GM18511 (cell line): ENCODE data around the gene POLRMT.
"Not testable (repeated sequence)": the region's sequence is repeated elsewhere in the genome, so short reads cannot be mapped to it uniquely, and the experiment has no call there.

Experiments
- ATAC-seq: cut with Tn5 transposase; IDR thresholded peaks from one replicate; pipeline ENCODE4 v1.9.1; 2021; ENCODE audit warnings: mild to moderate bottlenecking, moderate library complexity; ENCODE audit not compliant: unreplicated experiment

POLRMT gene

GRCh38 chr19:629515-629914 lies 3.8 kb downstream of the POLRMT start:
- ATAC-seq = not testable (repeated sequence)

DNA sequence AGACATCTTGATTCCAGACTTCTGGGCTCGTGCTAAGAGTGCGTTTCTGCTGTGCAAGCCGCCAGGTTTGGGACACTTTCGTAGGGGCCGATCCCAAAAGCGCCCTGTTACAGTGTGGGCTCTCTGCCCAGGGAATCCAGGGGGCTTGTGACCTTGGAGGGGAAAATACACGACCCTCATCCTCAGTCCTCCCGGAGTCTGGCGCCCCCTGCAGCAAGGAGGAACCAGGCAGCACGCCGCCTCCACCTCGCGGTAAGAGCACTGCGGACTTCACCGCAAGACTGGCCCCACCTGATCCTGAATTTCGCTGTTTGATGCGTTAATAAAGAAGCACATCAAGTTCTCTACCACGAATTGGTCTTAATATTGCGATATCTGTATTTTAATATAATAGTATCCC lies 5.2 kb downstream of the POLRMT start:
- ATAC-seq = no peak

DNA sequence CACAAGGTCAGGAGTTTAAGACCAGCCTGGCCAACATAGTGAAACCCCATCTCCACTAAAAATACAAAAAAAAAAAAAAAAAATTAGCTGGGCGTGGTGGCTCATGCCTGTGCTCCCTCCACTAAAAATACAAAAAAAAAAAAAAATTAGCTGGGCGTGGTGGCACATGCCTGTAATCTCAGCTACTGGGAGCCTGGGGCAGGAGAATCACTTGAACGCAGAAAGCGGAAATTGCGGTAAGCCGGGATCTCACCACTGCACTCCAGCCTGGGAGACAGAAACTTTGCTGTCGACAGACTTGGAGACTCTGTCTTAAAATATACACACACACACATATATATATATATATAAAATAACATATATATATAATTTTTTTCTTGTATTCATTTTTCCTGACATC lies 6.8 kb downstream of the POLRMT start:
- not testable (repeated sequence) for ATAC-seq

GRCh38 chr19:625257-625656 lies 8.1 kb downstream of the POLRMT start:
- no peak for ATAC-seq

- ATAC-seq = no peak
Observed at GRCh38 chr19:624433-625109, 8.8 kb downstream of the POLRMT start.

DNA sequence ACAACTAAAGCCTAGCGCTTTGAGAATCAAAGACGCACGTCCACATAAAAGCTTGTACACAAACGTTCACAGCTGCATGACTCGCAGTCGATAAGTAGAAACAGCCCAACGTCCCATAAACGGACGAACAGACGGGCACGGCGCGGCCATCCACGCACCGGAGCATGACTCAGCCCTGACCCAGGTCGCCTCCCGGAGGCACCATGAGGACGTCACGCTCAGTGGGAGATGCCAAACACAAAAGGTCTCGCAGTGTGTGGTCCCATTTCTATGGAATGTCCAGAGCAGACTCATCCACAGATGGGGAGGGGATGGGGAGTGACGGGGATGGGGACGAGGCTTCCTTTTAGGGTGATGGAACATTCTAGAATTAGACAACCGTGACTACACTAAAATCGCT lies 9.4 kb downstream of the POLRMT start:
- ATAC-seq = no peak

GRCh38 chr19:623175-623916 lies 10.0 kb downstream of the POLRMT start:
- no peak for ATAC-seq

DNA sequence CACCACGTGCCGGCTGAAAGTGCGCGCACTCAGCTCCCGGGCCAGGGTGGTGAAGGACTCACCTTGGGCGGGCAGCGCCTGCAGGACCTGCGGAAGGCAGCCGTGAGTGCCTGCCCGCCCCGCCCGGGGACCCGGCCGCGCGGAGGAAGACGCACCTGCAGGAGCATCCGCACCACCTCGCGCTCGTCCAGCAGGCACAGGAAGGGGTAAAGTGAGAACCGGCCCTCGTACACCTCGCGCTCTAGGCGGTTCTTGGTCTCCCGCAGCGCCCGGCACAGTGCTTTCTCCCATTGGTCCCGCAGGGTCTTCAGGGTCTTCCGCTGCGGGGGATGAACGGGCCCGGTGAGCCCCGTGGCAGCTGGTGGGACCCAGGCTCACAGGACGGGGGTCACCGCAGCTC lies 10.7 kb downstream of the POLRMT start:
- no peak for ATAC-seq

DNA sequence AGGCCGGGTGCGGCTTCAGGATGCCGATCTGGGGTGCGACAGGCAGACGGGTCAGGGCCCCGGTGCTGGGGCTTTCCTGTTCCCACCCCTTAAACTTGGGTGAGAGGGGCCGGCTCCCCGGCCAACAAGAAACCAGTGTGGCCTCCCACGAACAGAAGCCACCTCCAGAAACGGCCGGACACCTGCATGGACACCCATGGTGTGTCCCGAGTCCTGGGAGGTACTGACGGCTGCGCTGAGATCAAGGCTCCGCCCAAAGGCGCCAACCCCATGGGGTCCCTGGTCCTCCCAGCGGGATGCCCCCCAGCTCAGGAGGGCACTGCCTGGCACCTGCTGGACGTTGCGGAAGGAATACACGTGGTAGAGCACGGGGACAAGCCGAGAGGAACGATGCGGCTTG lies 11.5 kb downstream of the POLRMT start:
- ATAC-seq = no peak

- not testable (repeated sequence) for ATAC-seq
Observed at GRCh38 chr19:621191-621590, 12.1 kb downstream of the POLRMT start.

DNA sequence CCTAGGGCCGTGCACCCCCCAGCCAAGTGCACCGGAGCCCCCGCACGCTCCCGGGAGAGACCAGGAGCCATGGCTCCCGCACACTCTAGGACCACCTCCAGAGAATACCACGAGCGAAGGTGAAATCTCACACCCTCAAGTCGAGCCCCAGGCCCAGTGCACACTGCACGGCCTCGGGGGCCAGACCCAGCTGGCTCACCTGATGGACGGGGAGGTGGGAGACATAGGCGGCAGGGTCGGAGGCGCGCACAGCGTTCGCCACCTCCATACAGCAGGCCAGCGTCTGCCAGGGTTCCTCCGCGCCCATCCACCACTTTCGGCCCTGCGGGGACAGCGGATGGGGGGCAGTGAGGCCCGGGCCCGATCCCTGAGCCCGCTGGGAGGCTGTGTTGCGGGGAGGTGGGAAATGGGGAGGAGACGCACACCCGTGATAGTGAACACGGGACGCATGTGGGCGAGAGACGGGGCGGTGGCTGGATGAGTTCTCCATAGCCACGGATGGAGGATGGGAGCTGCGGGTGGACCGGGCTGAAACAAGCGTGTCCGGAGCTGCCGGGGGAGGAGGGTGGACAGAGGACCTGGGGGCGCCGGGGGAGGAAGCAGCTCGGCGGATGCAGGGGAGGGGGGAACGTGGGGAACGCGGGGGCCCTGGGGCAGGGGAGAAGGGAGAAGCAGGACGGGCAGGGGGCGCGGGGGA lies 13.0 kb downstream of the POLRMT start:
- ATAC-seq = no peak

DNA sequence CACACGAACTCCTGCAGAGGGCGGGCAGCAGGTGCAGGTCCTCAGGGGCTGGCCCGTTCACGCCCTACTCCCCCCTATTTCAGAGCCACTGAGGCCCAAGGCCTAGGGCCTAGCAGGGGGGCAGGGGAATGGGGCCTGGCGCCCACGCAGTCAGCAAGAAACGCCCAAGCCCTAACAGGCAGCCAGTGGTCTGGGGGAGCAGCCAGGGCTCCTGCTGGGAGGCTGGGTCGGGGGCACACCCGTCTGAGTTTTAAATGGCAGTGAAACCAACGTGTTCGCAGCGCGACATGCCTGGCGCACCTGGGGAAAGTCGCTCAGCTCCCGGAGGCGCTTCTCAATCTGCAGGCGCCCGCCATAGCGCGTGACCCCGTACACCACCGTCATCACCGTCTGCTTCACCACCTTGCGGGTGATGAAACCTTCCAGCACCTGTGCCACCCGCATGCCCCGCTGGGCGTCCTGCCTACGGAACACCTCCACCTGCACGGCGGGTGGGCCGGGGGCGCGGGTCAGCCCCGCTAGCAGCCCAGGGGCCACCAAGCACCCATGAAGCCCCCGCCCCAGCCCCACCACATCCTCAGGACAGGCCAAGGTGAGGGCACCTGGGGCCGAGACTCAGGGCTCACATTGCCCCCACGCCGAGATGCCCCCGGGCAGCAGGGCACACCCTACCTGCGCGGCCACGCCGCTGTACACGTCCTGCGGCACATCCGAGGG lies 13.9 kb downstream of the POLRMT start:
- no peak for ATAC-seq

- ATAC-seq = no peak
Observed at GRCh38 chr19:618674-619285, 14.6 kb downstream of the POLRMT start.

- no peak for ATAC-seq
Observed at GRCh38 chr19:618247-618619, 15.1 kb downstream of the POLRMT start.

GRCh38 chr19:617551-618246 lies 15.6 kb downstream of the POLRMT start:
- no peak for ATAC-seq

DNA sequence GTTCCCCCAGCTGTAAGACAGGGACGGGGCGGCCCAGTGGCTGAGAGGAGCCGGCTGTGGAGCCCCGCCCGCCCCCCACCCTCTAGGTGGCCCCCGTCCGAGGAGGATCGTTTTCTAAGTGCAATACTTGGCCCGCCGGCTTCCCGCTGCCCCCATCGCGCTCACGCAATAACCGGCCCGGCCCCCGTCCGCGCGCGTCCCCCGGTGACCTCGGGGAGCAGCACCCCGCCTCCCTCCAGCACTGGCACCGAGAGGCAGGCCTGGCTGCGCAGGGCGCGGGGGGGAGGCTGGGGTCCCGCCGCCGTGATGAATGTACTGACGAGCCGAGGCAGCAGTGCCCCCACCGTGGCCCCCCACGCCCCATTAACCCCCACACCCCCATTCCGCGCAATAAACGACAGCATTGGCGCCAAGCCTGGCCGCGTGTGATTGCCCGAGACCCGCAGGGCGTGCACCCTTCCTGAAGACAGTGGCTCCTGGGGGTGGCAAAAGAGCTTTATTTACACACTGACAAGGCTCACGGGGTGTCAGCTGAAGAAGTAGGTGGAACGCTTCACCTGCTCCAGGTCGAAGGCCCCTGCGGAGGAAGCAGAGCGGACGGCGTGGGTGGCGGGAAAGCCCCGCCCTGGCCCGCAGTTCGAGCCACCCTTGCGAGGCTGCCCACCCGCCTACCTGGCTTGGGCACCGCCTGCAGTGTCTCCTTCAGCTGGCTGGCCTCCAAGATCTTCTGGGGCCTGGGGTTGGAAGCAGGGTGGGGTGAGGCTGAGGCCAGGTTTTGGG lies 16.4 kb downstream of the POLRMT start:
- no peak for ATAC-seq

- ATAC-seq = no peak
Observed at GRCh38 chr19:616062-616700, 17.2 kb downstream of the POLRMT start.

DNA sequence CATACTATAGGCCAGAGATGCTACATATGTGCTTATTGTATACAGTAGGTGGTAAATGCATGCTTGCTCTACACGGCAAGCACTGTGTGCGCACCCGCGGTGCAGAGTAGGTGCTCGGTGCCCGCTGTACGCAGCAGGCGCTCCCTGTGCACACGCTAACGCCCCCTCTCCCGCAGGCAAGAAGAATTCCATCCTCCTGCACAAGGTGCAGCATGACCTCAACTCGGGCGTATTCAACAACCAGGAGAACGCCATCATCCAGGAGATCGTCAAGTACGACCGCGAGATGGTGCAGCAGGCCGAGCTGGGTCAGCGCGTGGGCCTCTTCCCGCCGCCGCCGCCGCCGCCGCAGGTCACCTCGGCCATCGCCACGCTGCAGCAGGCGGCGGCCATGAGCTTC lies 17.7 kb downstream of the POLRMT start:
- ATAC-seq = no peak
